Measurements from ENCODE around the gene NAGS.
"Not testable (repeated sequence)": the region's sequence is repeated elsewhere in the genome, so short reads cannot be mapped to it uniquely, and the experiment has no call there.

Gene NAGS

GRCh38 chr17:43983515-43984411, 20.7 kb upstream of the NAGS start:
- no peak for DNase-seq (ENCODE audit: low read depth)

GRCh38 chr17:43984521-43984920, 19.9 kb upstream of the NAGS start:
- DNase-seq (ENCODE audit: low read depth) = no peak

GRCh38 chr17:43986225-43986981, 18.0 kb upstream of the NAGS start:
- DNase-seq (ENCODE audit: low read depth) = no peak

GRCh38 chr17:43987131-43988021, 17.0 kb upstream of the NAGS start:
- DNase-seq (ENCODE audit: low read depth) = no peak

GRCh38 chr17:43988301-43988700, 16.1 kb upstream of the NAGS start:
- no peak for DNase-seq (ENCODE audit: low read depth)

- no peak for DNase-seq (ENCODE audit: low read depth)
Measured at GRCh38 chr17:43992641-43993040, 11.8 kb upstream of the NAGS start.

- no peak for DNase-seq (ENCODE audit: low read depth)
Measured at GRCh38 chr17:43994272-43995149, 9.9 kb upstream of the NAGS start.

- DNase-seq (ENCODE audit: low read depth) = no peak
Measured at GRCh38 chr17:43995150-43995471, 9.3 kb upstream of the NAGS start.

- not testable (repeated sequence) for DNase-seq (ENCODE audit: low read depth)
Measured at GRCh38 chr17:43997180-43997579, 7.2 kb upstream of the NAGS start.

GRCh38 chr17:43998552-43998951, 5.9 kb upstream of the NAGS start:
- DNase-seq (ENCODE audit: low read depth) = no peak

GRCh38 chr17:43999024-43999423, 5.4 kb upstream of the NAGS start:
- no peak for DNase-seq (ENCODE audit: low read depth)

- no peak for DNase-seq (ENCODE audit: low read depth)
Measured at GRCh38 chr17:44000141-44000860, 4.1 kb upstream of the NAGS start.

GRCh38 chr17:44000871-44001460, 3.5 kb upstream of the NAGS start:
- DNase-seq (ENCODE audit: low read depth) = no peak

GRCh38 chr17:44001461-44001920, 2.9 kb upstream of the NAGS start:
- DNase-seq (ENCODE audit: low read depth) = no peak

GRCh38 chr17:44002141-44002848, 2.1 kb upstream of the NAGS start:
- no peak for DNase-seq (ENCODE audit: low read depth)

GRCh38 chr17:44004761-44005526, 522 bp downstream of the NAGS start:
- DNase-seq (ENCODE audit: low read depth) = no peak

GRCh38 chr17:44005527-44006271, 1.3 kb downstream of the NAGS start:
- DNase-seq (ENCODE audit: low read depth) = no peak

- no peak for DNase-seq (ENCODE audit: low read depth)
Measured at GRCh38 chr17:44006272-44006597, 1.8 kb downstream of the NAGS start.

Measured in stimulated activated CD8-positive, alpha-beta memory T cell treated with anti-CD3 and anti-CD28 coated beads, Interleukin-15, amount 100 ng/mL, for 24 hours (primary cell).